ENCODE measurements around the gene CTAGE9.
"Not testable (repeated sequence)": the region's sequence is repeated elsewhere in the genome, so short reads cannot be mapped to it uniquely, and the experiment has no call there.

The CTAGE9 gene

GRCh38 chr6:131710917-131711316, at the start of gene CTAGE9:
Gene CTAGE9 (minus strand): TSS chr6:131711017. CDS start chr6:131711017, 0 bp downstream.
- not testable (repeated sequence) for H3K9me3 ChIP-seq (ENCODE audit: insufficient read depth, low read depth, low read length); H2AFZ ChIP-seq (ENCODE audit: low read length); H3K27me3 ChIP-seq (ENCODE audit: insufficient read depth, low read length, poor library complexity, severe bottlenecking); H3K9me2 ChIP-seq (replicated peaks; ENCODE audit: low read depth, low read length); H4K20me1 ChIP-seq (ENCODE audit: insufficient read depth, low read length, poor library complexity, severe bottlenecking); H3K4me2 ChIP-seq (ENCODE audit: low read depth, low read length, poor library complexity, severe bottlenecking); H3K9ac ChIP-seq (ENCODE audit: low read depth, low read length, poor library complexity, severe bottlenecking); H3K79me2 ChIP-seq (ENCODE audit: insufficient read depth, low read length); H3K36me3 ChIP-seq (ENCODE audit: insufficient read depth, low read length); H3K4me1 ChIP-seq (ENCODE audit: insufficient read depth, low read length, poor library complexity, severe bottlenecking); H3F3A ChIP-seq (ENCODE audit: low read depth); H3K4me3 ChIP-seq (ENCODE audit: low read length, poor library complexity, severe bottlenecking)

GRCh38 chr6:131758920-131759319, 48.1 kb upstream of the CTAGE9 start:
- no peak overlapping the region for H3K9ac ChIP-seq (ENCODE audit: low read depth, low read length, poor library complexity, severe bottlenecking)
- no peaks in the 10 kb centered on the region for H3K9me2 ChIP-seq (replicated peaks; ENCODE audit: low read depth, low read length)
- H4K20me1 ChIP-seq (ENCODE audit: insufficient read depth, low read length, poor library complexity, severe bottlenecking): no peaks in the 10 kb centered on the region
- TF ChIP-seq EZH2phosphoT487 (IDR thresholded peaks at IDR 0.05; ENCODE audit: borderline replicate concordance) (no peak), CTCF (conservative IDR thresholded peaks at IDR 0.05; ENCODE audit: low read length) (no peak)
- no peaks in the 10 kb centered on the region for H3F3A ChIP-seq (ENCODE audit: low read depth)
- no peak overlapping the region for H3K4me2 ChIP-seq (ENCODE audit: low read depth, low read length, poor library complexity, severe bottlenecking)
- H3K27me3 ChIP-seq (ENCODE audit: insufficient read depth, low read length, poor library complexity, severe bottlenecking): peaks cover 6% of the 10 kb centered on the region
- H3K4me1 ChIP-seq (ENCODE audit: insufficient read depth, low read length, poor library complexity, severe bottlenecking): no peaks in the 10 kb centered on the region
- no peaks in the 10 kb centered on the region for H3K36me3 ChIP-seq (ENCODE audit: insufficient read depth, low read length)
- H3K9me3 ChIP-seq (ENCODE audit: insufficient read depth, low read depth, low read length): no peaks in the 10 kb centered on the region
- H2AFZ ChIP-seq (ENCODE audit: low read length): no peak overlapping the region
- no peaks in the 10 kb centered on the region for H3K79me2 ChIP-seq (ENCODE audit: insufficient read depth, low read length)
- H3K4me3 ChIP-seq (ENCODE audit: low read length, poor library complexity, severe bottlenecking): no peak overlapping the region

DNA sequence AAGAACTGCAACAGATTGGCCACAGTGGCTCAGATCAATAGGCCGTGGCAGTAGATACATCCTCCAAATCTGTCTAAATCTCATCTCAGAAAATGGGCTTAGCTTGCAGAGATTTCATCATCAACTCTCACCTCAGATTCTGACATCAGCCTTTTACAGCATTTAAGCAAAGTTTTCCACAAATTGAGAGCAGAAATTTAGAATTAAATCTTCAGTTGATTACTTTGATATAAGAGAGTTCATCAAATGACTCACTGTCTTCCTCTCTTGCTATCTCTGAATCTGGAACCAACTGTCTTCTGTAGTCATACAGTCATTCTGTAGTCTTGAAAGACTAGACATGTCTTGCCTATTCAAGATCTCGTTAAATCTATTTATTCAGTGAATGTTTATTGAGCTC, 45.2 kb upstream of the CTAGE9 start:
- Histone ChIP-seq H2AFZ (ENCODE audit: low read length) (no peak overlapping the region), H3K36me3 (ENCODE audit: insufficient read depth, low read length) (no peaks in the 10 kb centered on the region), H3F3A (ENCODE audit: low read depth) (no peaks in the 10 kb centered on the region), H3K9ac (ENCODE audit: low read depth, low read length, poor library complexity, severe bottlenecking) (no peak overlapping the region), H3K4me2 (ENCODE audit: low read depth, low read length, poor library complexity, severe bottlenecking) (no peak overlapping the region), H3K27me3 (ENCODE audit: insufficient read depth, low read length, poor library complexity, severe bottlenecking) (peaks cover 8% of the 10 kb centered on the region), H3K4me1 (ENCODE audit: insufficient read depth, low read length, poor library complexity, severe bottlenecking) (no peaks in the 10 kb centered on the region), H3K4me3 (ENCODE audit: low read length, poor library complexity, severe bottlenecking) (no peak overlapping the region), H3K9me2 (replicated peaks; ENCODE audit: low read depth, low read length) (no peaks in the 10 kb centered on the region), H3K79me2 (ENCODE audit: insufficient read depth, low read length) (no peaks in the 10 kb centered on the region), H3K9me3 (ENCODE audit: insufficient read depth, low read depth, low read length) (no peaks in the 10 kb centered on the region), H4K20me1 (ENCODE audit: insufficient read depth, low read length, poor library complexity, severe bottlenecking) (no peaks in the 10 kb centered on the region)
- TF ChIP-seq EZH2phosphoT487 (IDR thresholded peaks at IDR 0.05; ENCODE audit: borderline replicate concordance): no peak
- no peak for TF ChIP-seq CTCF (conservative IDR thresholded peaks at IDR 0.05; ENCODE audit: low read length)

DNA sequence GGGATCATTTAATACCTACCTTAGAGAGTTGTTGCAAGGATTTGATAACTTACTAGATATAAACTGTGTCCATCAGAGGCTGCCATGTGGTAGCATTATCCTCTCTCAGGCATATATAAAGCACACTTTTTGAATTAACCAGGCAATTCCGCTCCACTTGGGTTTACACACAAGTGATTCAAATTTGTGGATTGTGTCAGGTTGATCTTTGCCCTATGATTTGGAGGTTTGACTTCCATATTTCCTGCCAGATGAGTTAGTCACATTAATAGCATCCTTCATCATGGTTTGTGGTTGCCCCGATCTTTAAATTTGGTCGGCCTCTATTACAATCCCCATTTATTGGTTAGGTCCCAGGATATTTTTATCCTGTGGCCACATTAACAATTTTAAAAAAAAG, 44.8 kb upstream of the CTAGE9 start:
- Histone ChIP-seq H3K4me3 (ENCODE audit: low read length, poor library complexity, severe bottlenecking) (no peak overlapping the region), H3K79me2 (ENCODE audit: insufficient read depth, low read length) (no peaks in the 10 kb centered on the region), H3K4me1 (ENCODE audit: insufficient read depth, low read length, poor library complexity, severe bottlenecking) (no peaks in the 10 kb centered on the region), H3K9me3 (ENCODE audit: insufficient read depth, low read depth, low read length) (no peaks in the 10 kb centered on the region), H3K4me2 (ENCODE audit: low read depth, low read length, poor library complexity, severe bottlenecking) (no peak overlapping the region), H2AFZ (ENCODE audit: low read length) (no peak overlapping the region), H3K9ac (ENCODE audit: low read depth, low read length, poor library complexity, severe bottlenecking) (no peak overlapping the region), H3F3A (ENCODE audit: low read depth) (no peaks in the 10 kb centered on the region), H3K27me3 (ENCODE audit: insufficient read depth, low read length, poor library complexity, severe bottlenecking) (peaks cover 8% of the 10 kb centered on the region), H3K36me3 (ENCODE audit: insufficient read depth, low read length) (no peaks in the 10 kb centered on the region), H3K9me2 (replicated peaks; ENCODE audit: low read depth, low read length) (no peaks in the 10 kb centered on the region), H4K20me1 (ENCODE audit: insufficient read depth, low read length, poor library complexity, severe bottlenecking) (no peaks in the 10 kb centered on the region)
- TF ChIP-seq CTCF (conservative IDR thresholded peaks at IDR 0.05; ENCODE audit: low read length) (no peak), EZH2phosphoT487 (IDR thresholded peaks at IDR 0.05; ENCODE audit: borderline replicate concordance) (no peak)
